T-helper 1 cell (primary cell): ENCODE results near the gene GABRR3.
"Not testable (repeated sequence)": the region's sequence is repeated elsewhere in the genome, so short reads cannot be mapped to it uniquely, and the experiment has no call there.

ENCODE experiments used
- DNase-seq, 5 donors: peaks; one replicate each; pipeline ENCODE4 v3.0.0-alpha.2; 2012 to 2020

Gene GABRR3

DNA sequence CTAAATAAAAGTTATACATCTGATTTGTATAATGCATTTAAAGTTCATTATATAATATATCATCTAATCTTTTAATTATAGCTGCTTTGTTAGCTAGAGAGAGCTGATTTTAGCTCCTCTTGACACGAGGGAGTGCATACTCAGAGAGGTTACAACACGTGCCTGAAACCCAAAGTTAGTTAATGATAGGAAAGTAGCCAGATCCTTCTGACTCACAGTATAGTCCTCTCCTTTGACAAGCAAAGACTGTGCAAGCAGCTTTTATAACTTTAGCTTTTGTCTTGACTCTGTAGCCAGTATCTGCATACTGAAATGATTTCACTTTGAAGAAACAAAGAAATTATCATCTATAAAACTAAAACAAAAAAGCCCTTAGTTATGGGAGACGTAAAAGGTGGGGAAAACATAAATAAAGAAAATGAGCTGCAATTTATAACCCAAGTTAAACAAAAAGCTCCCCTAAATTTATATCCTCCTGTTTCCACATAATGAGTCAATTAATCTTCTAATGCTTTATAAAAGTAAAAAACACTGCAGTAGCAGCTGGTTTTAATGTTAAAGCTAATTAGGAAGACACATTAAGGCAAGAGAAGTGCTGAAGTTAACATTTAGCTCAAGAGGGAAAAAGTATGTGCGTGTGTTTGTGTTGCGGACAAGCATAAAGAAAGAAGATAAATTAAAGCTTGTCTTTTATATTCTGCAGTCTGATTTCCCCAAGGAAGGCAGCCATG, 13.1 kb downstream of the GABRR3 start:
- DNase-seq, result no peak

DNA sequence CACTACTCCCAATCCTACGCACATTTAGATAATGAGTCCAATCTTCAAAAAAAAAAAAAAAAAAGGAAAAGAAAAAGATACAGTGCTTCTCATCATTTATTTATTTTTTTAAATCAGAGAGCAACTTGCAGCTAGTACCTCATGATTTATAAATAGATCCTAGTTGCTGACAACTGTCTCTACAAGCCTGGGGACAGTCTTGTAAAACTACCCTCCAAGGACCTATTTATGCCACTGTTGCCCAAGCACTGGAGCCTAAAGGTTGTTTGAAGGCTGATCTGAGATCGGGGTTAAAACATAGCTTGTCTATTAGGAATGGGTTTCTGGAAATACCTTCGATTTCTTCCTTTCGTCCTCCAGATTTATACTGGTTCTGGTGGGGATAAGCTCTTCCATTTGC, 14.7 kb downstream of the GABRR3 start:
- DNase-seq, result no peak

DNA sequence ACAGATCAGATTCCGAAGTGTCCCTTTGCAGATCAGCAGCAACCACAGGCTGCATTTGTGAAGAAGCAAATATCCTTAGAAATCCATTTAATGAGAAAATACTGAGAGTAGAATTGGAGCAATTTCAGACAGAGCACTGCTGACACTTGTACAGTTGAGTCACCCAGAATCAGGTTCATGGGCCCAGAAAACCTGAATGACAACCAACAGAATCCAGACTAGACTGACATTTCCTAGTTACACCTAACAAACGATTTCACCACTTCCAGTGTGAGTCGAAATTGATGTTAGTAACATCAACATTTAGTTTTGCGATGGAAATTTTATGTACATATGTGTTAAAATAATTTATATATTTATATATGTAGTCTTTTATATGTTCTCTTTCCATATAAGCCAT, 16.8 kb downstream of the GABRR3 start:
- no peak for DNase-seq

DNA sequence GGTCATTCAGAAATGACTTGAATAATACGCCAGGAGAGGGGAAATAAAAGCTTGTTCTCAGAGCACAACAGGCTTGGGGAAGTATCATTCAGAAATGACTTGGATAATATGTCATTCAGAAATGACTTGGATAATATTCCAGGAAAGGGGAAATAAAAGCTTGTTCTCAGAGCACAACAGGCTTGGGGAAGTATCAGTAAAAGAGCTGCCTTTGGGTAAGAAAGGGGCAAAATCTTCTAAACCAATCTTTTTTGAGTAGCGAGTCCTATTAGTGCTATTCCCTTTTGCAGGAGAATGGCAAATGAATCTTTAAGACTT, 20.9 kb downstream of the GABRR3 start:
- DNase-seq, result no peak

DNA sequence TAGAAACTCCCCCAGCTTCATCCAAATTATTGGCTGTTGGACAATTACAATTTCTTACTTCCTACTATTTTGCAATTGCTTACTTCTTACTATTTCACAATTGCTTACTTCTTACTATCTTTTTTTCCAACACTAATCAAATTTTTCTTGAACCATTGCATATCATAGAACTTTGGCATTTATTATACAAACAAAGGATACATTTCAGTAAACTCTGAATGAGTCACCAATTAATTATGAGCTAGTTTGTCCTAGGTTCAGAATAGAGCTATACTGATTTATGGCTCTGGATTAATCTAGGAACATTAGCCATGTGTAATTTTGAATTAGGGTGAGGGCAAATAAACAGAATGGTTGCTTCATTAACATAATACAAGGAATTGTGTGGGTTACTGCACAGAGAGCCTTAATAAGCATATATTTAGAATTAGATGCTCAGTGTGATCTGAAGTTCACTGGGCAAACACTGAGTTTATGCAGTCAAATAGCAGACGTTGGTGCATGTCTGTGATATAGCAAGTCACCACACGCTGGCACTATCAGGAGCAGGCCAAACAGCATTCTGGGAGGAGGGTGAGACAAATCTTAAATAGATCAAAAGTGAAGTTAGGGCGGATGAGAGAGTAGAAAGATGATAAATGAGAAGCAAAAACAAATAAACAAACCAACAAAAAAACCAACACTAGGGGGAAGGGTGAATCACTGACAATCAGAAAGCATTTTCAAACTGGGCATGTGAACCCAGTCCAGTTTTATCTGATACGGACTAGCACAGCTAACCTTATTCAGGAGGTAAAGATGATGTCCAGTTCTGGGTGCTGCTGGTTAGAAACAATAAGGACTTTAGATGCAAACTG, 21.5 kb downstream of the GABRR3 start:
- no peak for DNase-seq

DNA sequence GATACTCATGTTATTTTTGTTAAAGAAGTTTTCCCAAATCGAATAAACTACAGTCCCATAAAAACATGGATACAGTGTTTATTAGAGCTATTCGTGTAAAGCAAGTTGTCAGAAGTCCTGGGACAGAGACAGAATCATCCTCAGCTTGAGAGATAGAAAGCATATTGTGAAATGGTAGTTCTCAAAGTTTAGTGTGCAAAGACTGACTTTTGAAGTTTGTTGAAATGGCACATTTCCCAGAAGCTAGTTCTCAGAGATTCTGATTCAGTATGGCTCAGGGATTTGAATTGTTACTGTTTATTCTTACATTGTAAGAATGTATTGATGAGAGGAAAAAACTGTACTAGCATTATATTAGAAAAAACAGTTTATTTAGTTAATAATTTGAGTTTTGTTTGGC, 22.1 kb downstream of the GABRR3 start:
- DNase-seq, result no peak

DNA sequence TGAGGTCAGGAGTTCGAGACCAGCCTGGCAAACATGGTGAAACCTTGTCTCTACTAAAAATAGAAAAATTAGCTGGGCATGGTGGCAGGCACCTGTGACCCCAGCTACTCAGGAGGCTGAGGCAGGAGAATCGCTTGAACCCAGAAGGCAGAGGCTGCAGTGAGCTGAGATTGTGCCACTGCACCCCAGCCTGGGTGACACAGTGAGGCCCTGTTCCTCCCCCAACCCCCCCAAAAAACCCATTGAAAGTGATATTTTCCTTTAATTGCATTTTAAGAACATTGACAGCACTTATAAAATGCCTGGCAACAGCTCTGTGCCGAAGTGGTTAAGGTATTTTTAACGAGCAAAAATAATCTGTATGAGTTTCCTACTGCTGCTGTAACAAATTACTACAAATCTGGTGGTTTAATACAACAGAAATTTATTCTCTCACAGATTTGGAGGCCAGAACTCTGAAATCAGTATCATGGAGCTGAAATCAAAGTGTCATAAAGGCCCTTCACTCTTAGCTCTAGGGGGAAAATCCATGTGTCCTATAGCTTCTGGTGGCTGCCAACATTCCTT, 24.1 kb downstream of the GABRR3 start:
- DNase-seq, result not testable (repeated sequence)

DNA sequence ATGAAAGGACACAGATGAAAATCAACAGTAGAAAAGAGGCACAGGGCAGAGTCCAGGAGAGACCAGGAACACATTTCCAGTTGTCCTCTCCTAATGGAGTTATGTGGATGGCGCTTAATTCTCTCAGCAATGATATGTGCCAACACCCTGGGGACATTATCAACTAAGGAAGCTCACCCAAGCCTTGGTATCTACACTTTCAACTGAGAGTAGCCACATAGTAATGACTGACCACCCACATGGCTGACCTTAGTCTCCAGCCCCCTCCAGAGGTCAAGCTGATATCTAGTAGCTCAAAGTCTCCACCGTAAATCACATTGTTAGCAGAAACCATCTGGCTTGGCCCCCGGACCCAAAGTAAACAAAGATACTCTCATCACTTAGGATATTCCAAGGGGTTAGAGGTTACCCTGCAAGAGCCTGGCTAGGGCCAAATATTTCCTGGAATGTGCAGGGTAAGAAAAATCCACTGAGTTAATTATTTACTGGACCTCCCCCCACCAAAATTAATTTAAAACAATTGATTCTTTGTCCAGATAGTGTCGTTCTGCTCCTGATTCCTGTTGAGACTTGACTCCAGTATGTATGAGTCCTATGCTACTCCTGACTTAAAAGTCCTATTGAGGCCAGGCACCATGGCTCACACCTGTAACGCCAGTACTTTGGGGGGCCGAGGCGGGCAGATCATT, 24.8 kb downstream of the GABRR3 start:
- no peak for DNase-seq

DNA sequence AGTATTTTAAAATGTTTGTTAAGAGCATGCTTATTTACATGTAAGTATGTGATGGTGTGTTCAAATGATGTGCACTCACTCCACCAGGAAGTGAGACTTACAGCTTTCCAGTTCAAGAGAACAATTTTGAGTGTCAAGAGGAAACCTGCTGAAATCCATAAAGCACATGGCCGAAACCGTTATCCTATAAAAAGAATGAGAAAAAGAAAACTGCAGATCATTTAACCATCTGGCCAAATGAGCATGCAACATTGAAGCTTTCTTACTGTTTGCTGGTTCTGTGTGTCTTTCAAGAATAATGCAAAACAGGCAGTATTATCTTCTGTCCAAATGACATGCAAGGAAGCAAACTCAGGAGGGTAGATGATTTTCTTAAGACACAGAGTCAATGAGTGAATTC, 26.3 kb downstream of the GABRR3 start:
- DNase-seq, result peak in 1 of 5 donors; percentile 33

DNA sequence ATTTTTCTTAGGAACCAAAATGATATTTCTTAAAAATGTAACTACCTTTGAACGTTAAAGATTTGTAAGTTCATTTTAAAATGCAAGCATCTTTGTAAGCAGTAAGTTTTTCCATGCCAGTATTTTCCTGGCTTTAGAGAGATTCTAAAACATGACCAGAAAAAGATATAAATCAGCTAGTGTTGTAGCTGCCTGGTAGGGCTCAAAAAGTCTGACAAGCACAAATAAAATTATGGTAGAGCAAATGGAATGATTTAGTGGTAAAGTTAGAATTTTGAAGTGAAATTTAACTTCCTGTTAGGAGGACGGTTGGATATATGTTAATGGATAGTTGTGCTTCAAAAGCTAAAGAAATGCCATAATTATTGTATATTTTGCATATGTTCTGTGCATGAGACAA, 29.7 kb downstream of the GABRR3 start:
- no peak for DNase-seq

DNA sequence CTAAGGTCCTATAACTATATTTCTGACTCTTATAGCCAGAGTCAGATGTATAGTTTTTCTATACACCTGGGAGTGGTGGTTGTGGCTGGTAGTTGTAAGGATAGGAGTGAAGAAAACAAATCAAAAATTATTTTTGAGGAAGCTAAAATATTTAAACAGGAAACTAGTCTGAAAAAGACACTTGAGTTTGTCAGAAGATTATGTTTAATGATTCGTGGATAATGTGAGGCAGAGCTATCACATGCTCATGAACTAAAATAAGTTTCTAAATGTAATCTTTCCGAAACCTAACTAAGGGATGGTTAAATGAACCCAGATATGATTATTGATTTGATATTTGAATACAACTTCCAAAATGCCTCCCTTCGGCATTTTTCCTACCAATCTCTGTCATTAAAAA, 30.4 kb downstream of the GABRR3 start:
- DNase-seq, result no peak

DNA sequence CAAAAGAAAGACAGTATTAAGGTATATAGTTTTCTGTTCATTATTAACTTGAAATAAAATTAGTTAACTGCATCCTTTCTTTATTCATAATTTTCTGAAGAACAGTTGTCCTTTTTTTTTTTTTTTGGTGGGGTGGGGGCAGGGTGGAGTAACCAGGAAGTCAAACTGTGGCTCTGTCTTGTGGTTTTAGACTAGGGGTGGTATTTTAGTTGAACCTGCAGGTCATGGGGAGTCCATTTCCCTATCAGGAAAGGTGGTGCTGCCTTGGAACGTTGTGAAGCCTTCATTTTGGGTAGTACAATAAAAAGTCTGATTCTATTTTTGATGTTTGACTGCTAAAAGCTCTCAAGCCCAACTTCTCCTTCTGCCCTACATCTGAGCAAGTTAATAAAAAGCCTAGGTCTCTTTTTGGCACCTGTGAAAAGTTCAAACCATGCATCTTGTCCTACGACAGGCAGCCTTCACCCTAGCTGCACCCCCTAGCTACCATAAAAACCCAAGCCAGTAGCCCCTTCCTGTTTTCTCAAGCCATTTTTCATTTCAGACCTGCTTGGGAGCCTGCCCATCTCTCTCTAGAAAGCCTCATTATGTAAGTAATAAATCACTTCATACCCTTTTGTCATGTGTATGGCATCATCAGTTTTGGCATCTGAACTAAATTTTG, 31.7 kb downstream of the GABRR3 start:
- DNase-seq, result peak in 1 of 5 donors; percentile 69

DNA sequence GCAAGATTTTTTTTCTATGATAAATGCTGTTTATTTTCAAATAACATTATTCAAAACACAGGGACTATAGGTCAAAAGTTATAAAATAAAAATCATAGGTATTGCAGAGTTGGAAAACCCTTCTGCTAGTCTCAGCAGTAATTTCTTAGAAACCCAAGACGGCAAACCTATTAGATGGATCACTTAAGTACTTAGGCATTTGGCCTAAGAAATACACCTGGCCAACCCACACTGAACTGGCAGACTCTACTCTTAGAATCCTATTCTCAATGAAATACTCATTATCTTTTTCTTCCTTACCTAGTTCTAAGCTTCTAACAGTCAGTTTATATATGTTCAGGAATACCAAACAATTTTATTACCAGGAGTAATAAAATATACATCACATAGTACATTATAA, 32.4 kb downstream of the GABRR3 start:
- no peak for DNase-seq

DNA sequence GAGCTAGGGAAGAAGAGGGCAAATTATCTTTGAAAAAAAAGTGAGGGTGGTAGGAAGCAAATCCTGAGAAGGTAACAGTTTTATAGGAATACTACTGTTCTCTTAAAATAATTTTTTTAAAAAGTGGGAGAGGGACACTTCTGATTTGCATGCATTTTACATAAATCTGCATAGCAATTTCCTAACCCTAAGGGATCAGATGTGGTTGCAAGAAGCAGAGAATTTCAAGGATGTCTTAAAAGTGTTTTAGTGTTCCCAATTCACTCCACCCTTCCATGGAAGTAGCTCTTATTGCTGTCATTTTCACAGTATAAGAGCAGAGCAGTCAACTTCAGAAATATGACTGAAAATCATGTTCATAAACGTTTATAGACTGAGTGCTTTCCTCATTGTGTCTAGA, 35.1 kb downstream of the GABRR3 start:
- DNase-seq, result no peak

DNA sequence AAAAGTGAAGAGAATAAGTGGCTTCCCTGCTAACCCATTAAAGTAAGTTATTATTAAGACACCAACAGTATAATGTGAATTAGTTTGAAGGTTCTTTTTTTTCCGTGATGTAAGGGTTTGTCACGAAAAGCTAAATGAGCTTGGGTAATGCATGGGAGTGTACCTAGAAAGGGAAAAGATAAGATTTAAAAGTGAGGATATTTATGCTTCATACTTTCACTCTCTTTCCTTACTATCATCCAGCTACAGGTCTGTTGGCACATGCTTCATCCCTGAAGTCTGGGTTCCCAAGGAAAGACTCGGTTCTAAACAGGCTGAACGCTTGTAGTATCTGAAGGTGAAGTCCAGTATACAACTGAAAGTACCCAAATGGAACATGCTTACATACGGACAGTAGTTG, 36.0 kb downstream of the GABRR3 start:
- no peak for DNase-seq

DNA sequence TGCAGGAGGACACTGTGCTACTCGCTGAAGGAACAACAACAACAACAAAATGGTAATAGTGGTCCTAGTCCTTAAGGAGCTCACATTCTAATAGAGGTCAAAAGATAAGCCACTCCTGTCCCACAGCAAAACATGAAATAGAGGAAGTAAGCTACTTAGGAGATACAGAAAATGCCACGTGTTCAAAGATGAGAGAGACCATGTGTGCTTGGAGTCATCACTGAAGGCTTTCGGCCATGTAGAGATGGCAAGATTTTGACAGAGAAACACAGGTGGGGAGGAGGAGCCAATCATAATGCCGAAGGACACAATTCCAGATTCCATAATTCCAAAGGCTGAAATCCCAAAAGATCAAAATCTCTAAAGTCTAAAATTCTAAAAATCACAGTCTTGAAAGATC, 38.1 kb downstream of the GABRR3 start:
- no peak for DNase-seq

DNA sequence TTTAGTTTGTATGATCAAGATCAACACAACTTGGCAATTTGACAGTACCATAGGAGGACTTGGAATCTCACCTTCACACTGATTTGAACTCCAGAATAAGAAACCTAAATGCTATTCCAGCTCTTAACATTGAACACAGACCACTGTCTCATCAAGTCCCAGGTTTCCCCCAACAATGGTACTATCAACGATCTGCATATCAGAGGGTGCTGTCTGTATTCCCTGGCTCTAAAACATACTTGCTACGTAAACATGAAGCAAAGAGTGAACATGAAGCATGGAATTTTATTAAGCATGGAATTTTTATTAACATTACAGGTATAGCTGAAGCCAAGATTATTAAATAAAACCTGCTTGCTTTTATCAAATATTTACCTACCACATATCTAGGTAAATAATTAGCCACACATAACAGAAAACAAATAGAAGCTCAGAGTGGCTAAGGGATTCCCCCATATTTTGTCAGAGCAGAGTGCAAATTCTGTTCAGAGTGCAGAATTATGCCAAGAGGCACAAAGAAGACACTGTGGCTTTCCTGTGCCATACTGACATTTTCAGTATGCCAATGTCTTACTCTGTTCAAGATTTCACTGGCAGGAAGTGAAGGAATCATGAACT, 40.7 kb downstream of the GABRR3 start:
- DNase-seq, result no peak

DNA sequence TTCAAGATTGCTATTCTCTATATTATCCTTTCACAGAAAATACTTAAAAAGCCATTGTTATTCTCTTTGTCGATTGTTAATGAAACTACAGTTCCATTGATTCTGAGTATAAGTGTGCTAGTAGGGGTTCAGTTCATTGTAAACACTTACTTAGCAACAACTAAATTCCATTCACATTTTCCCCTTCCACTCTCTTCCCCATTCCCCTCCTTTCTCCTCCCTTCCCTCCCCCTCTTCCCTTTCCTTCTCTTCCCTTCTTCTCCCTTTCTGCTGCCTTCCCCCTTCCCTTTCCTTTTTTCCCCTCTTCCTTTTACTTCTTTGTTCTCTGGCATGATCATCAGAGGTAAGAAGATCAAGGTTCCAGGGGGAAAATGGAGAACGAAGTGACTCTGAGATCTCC, 41.6 kb downstream of the GABRR3 start:
- no peak for DNase-seq

DNA sequence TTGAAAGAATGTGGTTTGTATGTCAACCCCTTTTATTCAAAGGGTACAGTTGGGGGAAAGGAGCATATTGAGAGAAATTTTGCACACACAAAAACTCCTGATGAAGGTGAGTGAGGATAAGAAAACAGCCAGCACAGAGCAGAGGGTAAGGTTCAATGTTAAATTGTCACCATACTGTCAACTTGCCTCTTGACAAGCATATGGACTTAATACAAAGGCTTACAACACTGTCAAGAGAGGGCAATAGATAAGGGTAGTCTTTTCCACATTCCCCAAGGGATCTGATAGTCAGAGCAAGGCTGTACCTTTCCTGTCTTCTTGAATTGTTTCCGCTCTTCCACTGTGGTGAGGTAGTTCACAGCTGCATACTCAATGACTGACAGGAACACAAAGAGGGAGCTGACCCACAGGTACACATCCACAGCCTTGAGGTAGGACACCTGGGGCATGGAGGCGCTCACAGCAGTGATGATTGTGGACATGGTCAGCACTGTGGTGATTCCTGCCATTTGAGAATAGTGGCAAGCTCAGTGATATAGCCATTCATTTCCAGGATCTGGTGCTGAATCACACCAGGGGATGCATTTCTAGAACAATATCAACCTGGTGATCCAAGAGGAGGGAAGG, 42.5 kb downstream of the GABRR3 start:
- no peak for DNase-seq

DNA sequence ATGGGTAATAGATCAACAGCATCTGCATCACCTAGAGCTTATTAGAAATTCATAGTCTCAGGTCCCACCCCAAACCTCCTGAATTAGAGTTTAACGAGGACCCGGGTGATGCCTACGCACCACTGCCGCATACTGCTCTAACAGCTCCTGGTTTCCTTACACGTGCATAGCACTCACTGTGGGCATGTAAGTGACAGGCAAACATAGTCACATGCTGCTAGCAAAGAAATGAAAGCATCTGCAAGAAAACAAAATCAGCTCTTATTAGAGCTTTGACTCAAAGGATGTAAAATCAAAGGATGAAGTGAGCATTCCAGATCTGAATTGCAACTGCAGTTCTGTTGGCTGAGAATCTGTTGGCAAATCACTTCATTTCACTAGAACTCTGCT, 43.8 kb downstream of the GABRR3 start:
- DNase-seq, result peak in 2 of 5 donors; percentile 17 to 77

DNA sequence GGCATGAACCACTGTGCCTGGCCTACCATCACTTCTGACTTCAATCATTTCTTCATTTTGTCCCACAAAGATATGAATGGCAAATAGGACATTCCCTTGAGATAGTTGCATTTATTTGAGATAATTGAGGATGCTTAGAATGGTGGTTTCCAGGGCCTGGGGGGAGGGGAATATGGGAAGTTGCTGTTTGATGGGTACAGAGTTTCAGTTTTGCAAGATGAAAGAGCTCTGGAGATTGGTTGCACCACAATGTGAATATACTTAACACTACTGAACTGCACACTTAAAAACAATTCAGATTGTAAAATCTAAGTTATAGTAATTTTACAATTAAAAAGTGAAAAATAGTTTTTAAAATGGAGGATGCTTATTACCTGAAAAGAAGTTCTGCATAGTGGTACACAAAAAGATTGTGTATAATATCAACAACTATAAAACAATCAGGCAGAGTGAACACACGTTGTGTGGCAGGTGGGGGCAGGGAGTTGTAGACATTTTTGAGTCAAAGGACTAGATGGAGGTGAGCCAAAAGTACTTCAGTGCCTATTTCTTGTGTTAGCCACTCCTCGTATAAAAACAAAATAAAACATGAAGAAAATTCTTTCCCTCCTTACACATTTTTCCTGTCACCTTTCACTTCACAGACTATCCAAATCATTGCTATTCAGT, 44.4 kb downstream of the GABRR3 start:
- DNase-seq, result peak in 1 of 5 donors; percentile 57
